DMS 273 (cell line): Measurements from ENCODE around the gene IER5.
A peak's percentile ranks its signal among the peaks of the same experiment; 100 is the strongest.

Experiments used
- DNase-seq: peaks from one replicate; lab custom pipeline; 2025; ENCODE audit not compliant: unreplicated experiment; lab: John Stamatoyannopoulos, UW

Gene IER5

DNA sequence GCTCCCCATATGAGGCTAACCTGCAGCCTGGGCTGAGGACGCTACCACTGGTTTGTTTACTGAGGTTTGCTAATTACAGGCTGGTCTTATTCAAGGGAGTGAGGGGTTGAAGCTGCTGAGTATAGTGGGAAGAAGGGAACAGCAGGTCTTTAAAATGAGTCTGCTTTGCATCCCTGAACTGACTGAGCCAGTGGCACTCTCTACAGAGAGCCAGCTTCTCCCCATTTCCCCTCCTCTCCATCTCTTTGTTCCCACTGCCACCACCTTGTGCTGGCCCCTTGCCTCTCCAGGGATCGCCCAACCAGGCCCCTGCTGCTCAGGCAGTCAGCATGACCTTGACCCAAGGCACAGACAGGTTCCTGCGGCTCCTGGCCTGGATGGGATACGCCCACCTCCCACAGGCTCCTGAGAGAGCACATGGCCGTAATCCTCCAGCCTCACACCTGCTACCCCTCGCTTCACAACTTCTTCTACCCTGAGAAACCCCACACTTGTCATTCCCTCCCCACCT is 45.0 kb downstream of the IER5 start:
- DNase-seq = peak; percentile 64

DNA sequence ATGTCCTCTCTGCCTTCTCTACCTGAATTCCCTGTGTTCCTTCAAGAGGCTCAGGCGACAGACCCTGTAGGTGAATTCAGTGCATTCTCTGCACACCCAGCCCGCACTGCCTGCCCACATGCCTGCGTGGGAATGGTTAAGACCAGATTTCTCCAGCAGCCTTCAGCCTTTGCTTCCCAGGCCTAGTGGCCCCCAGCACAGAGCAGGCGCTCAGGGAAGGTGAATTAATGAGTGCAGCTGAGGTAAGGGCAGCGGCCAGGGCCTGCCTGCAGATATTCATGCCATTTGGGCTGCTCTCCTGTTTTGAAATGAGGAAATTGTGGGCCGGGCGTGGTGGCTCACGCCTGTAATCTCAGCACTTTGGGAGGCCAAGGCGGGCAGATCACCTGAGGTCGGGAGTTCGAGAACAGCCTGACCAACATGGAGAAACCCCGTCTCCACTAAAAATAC is 45.5 kb downstream of the IER5 start:
- DNase-seq = no peak

DNA sequence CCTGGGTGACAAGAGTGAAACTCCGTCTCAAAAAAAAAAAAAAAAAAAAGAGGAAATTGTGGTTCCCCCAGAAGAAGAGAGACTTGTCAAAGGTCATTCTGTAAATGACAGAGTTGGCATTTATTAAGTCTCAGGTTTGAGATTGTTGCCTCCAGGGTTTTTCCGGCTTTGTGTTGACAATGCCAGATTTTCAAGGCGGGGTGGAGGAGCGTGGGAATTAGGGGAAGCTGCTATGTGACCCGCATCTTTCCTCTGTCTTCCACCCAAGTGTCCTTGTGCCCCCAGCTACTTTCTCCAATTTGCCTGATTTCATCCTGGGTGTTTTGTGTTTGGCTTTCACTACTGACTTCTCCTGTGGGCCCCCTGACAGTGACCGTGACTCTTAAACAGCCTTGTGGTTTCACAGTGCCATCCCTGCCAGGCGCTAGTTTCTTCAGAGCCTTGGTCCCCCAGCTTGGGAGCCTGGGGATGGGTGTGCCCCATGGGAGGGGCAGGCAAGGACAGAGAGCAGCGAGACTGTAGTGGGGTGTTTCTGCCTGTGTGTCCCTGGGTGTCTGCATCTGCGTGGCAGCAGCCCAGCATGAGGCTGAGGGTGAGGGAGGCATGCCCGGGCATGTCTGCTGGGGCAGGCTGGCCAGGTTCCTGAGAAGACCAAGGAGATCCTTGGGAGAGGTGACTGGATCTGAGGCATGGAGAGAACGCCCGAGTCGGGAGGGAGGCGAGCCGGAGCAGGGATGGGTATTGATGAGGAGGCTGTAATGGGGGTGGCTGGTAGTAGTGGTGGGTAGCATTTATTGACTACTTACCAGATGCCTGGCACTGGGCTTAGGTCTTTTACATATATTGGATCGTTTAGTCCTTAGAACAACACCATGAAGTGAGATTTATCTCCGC is 46.3 kb downstream of the IER5 start:
- peak; percentile 69 for DNase-seq

DNA sequence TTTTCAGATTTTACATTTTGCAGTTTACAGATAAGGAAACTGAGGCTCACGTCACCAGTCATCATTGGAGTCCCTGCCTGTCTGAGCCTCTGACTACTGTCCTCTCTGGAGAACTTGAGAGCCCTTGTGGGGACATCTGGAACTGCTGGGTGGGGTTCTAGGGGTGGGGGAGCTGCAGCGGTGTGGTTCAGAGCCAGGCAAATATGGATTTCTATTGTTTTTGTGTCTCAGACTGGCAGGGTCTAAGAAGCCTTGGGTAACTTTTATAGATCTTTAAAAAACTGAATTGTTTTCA is 46.9 kb downstream of the IER5 start:
- peak; percentile 68 for DNase-seq

DNA sequence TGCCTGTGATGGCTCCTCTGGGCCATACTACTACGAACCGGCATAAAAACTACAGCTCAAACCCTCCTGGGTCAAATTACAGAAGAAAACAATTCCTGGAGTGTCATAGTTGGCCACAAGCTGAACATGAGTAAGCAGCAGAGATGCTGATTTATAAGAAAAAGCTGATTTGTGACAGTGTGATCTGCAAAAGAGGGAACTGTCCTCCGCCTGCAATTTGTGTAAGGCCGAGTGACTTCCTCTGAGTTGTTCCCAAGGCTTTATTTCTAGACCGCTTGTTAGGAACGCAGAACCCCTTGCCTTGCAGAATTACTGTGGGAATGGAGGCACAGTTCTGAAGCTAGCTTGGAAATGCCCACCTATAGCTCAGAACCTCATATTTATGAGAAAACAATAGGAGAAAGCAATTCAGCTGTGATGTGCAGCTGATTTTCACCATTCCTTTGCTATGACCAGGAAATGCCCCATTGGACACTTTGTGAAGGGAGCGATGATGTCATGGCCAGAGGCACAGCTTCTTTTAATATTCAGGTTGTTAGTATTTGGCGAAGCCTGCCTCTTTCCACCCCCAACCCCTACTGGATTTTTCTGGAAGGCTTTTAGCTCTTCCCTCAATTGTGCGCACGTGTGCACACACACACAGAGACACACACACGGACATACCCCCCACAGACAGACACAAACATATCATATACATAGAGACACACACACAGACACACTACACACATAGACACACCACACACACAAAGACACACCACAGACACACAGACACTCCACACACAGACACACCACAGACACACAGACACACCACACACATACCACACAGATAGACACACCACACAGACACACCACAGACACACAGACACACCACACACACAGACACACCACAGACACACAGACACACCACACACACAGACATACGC is 47.6 kb downstream of the IER5 start:
- DNase-seq = peak; percentile 43

DNA sequence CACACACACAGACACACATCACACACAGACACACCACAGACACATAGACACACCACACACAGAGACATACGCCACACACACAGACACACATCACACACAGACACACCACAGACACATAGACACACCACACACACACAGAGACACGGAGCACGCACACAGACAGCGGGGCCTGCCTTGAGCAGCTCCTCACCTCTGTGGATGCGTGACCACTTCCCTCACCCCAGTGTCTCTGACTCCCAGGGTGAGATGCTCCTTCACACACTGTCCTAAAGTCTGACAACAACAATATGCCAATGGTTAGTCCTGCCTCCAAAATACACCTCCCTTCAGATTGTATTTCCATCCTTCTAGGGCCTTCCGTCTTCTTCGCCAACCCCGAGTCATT is 48.2 kb downstream of the IER5 start:
- no peak for DNase-seq

DNA sequence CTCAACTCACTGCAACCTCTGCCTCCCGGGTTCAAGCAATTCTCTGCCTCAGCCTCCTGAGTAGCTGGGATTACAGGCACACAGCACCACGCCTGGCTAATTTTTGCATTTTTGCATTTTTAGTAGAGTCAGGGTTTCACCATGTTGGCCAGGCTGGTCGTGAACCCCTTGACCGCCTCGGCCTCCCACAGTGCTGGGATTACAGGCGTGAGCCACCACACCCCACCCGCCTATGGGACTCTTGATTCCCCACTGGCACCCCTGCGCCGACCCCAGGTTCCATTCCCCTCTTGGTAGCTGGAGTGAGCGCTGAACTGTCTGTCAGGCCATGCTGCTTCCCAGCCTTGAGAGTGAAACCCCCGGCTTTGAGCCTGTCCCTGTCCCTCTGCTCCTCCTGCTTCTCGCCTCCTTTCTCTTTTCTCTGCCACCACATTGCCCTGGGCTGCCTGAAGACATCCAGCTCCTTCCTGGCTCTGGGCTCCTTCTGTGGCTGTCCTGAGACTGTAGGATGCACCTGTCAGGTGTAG is 48.8 kb downstream of the IER5 start:
- no peak for DNase-seq

DNA sequence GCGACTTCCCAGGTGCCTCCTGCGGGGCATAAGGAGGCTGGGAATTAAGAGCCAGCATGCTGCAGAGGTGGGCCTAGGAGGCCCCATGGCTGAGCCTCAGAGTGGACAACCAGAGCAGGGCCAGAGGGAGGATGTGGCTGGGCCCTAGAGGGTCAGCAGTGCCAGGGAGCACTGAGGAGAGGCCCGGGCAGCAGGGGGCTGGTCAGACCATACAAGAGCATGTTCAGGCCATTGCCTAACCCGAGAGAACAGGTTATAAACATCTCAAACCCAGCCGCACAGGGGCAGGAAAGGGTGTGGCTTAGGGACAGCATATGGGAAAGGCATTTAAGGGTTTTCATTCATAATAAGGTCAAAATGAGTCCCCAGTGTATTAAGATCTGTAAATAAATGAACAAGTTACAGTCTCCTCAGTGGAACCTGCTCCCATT is 51.1 kb downstream of the IER5 start:
- DNase-seq = peak; percentile 53

DNA sequence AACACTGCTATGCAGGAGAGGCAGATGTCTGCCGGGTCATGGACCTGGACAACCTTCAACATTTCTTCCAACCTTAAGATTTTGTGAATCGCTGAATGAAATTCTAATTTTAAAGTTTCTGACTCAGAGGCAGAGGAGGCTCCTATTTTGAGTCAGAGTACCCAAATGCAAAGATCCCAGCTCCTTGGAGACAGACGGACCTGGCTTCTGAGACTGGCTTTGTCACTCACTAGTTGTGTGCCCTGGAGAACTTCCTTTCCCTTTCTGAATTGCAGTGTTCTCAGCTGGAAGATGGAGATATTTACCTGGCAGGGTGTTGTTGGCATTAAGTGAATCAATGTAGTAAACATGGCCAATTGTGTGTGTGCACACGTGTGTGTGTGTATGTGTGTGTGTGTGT is 51.9 kb downstream of the IER5 start:
- DNase-seq = no peak

DNA sequence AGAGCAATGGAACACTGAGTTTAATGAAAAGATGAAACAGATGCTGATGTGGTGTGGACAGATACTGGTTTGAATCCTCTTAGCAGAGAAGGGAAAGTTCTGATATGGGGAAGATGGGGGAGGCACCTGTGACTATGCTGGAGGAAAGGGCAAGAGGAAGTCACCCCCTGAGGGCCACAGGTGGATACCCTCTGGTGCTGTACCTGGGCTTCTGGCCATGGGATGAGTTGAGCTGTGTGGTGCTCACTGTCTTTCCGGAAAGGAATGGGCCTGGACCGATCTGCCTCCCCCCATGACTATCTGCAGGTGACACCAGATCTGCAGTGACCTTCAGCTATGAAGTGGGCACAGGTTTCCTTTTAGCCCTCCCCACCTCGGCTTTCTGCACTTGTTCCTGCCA is 52.4 kb downstream of the IER5 start:
- DNase-seq = no peak

DNA sequence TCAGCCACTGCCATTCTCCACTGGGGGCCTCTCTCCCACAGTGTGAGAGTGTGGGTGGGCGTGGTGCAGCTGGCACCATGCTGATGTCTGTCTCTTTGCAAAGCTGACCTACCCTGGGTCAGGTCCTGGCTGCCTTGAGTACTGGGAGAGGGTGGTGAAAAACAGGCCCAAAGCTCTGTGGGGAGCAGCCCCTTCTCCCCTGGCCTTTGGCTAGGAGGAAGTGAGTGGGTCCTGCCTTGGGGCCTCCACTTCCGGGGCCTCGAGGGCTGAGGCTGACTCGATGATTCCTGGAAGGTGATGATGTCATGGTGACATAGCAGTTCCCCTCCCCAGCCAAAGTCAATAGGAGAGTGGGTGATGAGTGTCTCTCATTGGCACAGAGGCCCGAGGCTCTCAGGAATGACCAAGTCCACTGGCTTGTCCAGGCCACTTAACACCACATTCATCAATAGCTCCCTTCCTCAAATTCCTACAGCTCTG is 53.0 kb downstream of the IER5 start:
- peak; percentile 23 for DNase-seq
